ENCODE data around the gene KIAA1210. TPM values are rescaled to one million over a fixed set of nuclear protein-coding genes. Genes with fewer than 3 reads are reported as not detected.
"Not testable (repeated sequence)": the region's sequence is repeated elsewhere in the genome, so short reads cannot be mapped to it uniquely, and the experiment has no call there.

The KIAA1210 gene
- total RNA-seq, 1 donor from 2014 or later, result not detected

GRCh38 chrX:119040432-119040831 lies 87.2 kb downstream of the KIAA1210 start:
- intact Hi-C loops (cut with micrococcal nuclease), result no loop called here

GRCh38 chrX:119036107-119037029 lies 91.2 kb downstream of the KIAA1210 start:
- intact Hi-C loops (cut with micrococcal nuclease), result no loop called here

GRCh38 chrX:119030990-119031389 lies 96.6 kb downstream of the KIAA1210 start:
- intact Hi-C loops (cut with micrococcal nuclease), result no loop called here

GRCh38 chrX:119029656-119030055 lies 98.0 kb downstream of the KIAA1210 start:
- intact Hi-C loops (cut with micrococcal nuclease), result not testable (repeated sequence)

GRCh38 chrX:119028733-119029330 lies 98.8 kb downstream of the KIAA1210 start:
- intact Hi-C loops (cut with micrococcal nuclease), result no loop called here

Other genes starting within 250 kb of the KIAA1210 start
- 0.14 TPM in 1 of 2 replicates, not detected in the other for gene LONRF3, start 153.2 kb downstream of the KIAA1210 start, total RNA-seq
- gene CT47C1, start 54.8 kb downstream of the KIAA1210 start, total RNA-seq, result not detected in 2 replicates
- 31.6 and 32.1 TPM in 2 replicates for gene PGRMC1, start 108.5 kb upstream of the KIAA1210 start, total RNA-seq

Measured in T-helper 2 cell treated with Interferon-gamma antibody and Interleukin-4, amounts not matched to agents 100 ng/mL and 5 ng/mL, for 36 hours (primary cell).